ENCODE data around the gene SH2D4B.

DNA sequence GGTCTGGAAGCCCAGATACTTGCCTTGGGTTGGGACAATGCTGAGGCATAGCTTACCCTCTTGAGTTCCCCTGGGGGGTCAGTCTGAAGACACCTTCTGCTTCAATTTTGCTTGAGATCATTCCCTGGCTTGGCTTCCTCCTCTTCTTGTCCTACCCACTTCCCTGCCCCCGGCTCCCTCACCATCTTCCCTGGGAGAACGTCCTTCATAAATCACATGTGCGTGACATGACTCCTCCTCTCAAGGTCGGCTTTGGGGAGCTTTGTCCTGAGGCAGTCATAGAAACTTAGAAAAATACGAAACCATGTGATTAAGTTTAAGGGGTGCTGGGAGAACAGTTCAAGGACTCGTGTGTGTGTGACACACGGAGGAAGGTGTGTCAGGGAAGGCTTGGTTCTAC, 122.6 kb downstream of the SH2D4B start:
- TF ChIP-seq, protein P1, sequence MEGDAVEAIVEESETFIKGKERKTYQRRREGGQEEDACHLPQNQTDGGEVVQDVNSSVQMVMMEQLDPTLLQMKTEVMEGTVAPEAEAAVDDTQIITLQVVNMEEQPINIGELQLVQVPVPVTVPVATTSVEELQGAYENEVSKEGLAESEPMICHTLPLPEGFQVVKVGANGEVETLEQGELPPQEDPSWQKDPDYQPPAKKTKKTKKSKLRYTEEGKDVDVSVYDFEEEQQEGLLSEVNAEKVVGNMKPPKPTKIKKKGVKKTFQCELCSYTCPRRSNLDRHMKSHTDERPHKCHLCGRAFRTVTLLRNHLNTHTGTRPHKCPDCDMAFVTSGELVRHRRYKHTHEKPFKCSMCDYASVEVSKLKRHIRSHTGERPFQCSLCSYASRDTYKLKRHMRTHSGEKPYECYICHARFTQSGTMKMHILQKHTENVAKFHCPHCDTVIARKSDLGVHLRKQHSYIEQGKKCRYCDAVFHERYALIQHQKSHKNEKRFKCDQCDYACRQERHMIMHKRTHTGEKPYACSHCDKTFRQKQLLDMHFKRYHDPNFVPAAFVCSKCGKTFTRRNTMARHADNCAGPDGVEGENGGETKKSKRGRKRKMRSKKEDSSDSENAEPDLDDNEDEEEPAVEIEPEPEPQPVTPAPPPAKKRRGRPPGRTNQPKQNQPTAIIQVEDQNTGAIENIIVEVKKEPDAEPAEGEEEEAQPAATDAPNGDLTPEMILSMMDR (IDR thresholded peaks at IDR 0.05): no peak
- TF ChIP-seq POLR2AphosphoS5 (IDR thresholded peaks at IDR 0.05) (no peak), POLR2A (IDR thresholded peaks at IDR 0.05) (no peak), EP300 (IDR thresholded peaks at IDR 0.05) (no peak)
